Head of caudate nucleus (tissue), 42 donors: ENCODE measurements around the gene SARNP.

Source experiments
- DNase-seq, 42 donors: peaks; one replicate each; pipeline versions ENCODE4 v3.0.0 to v3.0.0-alpha.2; 2020 to 2021; ENCODE audit warnings: mixed read lengths in 7 of 42
- intact Hi-C: fragments of 100-400 bp; cut with DNase I; formaldehyde crosslinking; loops from one replicate; pipeline ENCODE4 v1.15.0; 2022

The SARNP gene

DNA sequence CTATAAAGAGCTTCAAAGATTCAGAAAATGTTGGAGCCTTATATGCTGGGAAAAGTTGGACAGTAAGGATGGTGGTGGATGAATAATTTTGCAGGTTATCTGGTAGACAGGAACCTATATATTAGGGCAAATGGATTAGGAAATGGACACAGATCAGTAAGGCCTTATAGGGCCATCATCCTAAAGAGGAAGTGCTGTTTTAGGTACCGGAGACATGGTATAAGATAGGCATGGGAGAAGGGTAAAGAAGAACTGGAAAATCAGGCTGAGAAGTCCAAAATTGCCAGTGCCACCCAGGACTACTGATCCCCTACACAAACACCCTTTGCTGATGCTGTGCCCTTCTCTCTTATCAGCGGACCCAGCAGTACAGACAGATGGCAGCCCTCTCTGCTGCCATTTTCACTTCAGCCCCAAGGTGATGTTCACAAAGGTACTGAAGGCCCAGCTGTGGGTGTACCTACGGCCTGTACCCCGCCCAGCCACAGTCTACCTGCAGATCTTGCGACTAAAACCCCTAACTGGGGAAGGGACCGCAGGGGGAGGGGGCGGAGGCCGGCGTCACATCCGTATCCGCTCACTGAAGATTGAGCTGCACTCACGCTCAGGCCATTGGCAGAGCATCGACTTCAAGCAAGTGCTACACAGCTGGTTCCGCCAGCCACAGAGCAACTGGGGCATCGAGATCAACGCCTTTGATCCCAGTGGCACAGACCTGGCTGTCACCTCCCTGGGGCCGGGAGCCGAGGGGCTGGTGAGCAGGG, 69.1 kb downstream of the SARNP start:
- no peak for DNase-seq
- intact Hi-C loops: no loop called here

DNA sequence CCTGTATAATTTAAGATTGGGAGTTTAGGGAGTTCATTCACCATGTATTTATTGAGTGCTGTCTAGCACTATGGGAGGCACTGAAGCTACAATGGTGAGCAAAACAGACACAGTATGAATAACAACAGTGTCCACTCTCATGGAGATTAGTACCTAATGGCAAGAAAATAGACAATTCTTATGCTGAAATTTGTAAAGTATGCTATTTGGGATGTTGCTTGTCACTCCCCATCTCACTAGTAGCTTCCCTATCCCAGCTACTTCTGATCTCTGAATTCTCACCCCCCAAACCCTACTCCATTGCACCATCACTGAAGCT, 70.7 kb downstream of the SARNP start:
- intact Hi-C loops: no loop called here
- no peak for DNase-seq

DNA sequence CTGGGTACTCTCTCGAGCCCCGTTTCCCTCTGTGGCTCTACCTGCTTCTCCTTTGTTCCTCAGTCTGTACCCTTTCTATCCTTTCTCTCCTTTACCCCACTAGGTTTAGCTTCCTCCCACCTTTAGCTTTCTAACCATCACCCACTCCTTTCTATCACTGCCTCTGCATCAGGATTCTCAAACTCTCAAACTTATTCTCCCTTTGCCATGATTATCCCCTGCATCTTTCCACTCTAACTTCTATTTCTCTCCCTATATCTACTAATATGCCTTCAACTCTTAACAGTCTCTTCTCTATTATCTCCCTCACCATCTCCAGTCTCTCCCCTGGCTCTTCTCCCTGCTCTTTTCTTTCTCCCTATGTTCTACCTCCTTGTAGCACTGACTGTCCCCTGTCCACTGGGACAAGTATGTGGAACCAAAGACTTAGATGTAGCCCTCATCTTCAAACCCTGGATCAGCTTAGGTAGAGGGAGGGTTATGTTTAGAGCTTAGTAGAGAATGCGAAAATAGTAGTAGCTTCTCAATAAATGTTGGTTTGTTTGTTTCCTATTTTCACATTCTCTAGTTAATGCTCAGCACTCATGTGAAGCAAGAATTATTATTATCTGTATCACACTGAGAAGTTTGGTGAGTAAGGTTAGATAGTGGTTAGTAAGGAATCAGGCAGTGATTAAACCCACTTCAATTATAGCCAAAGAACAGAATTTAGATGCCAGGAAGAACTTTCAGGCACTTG, 71.2 kb downstream of the SARNP start:
- intact Hi-C loops: no loop called here
- DNase-seq: peak in 2 of 42 donors; percentile 15 to 38

DNA sequence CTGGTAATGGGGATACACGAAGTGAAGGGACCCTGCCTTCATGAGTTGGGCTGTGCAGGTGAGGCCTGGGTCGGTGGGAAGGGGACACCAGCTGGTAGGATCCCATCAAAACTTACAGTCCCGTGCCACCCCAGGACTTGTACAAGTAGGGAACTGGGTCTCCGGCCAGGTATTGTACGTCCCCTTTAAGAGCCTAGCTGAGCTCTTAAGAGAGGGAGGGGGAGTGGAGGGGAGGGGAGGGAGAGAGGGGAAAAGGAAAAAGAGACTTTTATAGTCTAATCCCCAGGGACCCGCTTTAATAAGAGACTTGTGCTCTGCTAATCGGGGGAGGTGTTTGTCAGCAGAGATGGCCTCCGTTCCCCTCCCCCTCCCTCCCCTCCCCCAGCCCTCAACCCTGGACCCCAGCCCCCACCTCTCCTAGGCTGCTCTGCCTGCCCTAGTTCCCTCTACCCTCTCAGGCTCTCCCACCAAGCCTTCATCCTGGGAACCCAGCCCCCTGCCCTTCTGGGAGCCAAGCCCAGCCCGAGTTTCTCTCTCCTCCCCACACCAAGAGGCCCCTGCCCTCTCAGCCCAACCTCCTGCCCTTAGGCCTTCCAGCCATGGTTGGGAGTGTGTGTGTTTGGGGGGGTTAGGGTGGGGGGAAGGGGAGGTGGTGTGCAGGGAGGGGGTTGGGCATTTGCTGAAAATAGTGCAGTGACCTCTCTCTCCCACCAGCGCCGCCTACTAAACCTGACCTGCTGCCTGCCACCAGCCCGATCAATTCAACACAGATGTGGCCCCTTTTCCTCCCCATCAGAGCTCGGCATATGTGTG, 72.0 kb downstream of the SARNP start:
- intact Hi-C loops: no loop called here
- peak in 11 of 42 donors; percentile 19 to 61 (median 35) for DNase-seq

DNA sequence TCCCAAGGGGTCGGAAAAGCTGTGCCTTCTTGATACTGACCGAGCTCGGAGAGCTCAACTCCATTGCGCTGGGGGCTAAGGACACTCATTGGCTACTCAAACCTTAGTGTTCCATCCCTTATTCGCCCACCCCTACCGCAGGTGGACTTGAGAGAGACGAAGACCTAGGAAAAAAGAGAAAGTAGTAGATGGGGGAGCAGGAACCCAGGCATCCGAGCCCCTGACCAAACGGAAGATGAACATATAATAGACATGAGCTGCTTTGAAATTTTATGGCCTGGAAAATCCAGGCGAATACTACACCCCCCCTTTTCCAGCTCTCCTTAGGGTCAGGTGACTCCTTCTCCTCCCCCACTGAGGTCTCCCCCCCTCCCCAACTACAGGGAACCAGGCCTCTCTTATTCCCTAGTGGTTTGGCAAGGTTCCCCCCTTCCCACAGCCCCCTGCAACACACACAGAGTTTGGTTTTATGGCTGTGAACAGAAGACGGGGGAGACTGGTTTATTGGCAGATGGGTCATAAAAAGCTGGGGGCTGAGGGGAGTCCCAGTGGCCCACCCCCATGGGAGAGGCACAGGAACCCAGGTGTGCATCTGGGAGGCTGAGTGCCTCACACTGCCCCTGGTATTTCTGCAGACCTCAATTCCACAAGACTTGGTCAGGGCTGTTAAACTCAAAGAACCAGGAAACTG, 73.0 kb downstream of the SARNP start:
- DNase-seq: no peak
- intact Hi-C loops: loop anchor here (5.0 kb wide), 1 partner anchor 73 kb away; the partner anchor contains the start of genes ORMDL2 and SARNP

DNA sequence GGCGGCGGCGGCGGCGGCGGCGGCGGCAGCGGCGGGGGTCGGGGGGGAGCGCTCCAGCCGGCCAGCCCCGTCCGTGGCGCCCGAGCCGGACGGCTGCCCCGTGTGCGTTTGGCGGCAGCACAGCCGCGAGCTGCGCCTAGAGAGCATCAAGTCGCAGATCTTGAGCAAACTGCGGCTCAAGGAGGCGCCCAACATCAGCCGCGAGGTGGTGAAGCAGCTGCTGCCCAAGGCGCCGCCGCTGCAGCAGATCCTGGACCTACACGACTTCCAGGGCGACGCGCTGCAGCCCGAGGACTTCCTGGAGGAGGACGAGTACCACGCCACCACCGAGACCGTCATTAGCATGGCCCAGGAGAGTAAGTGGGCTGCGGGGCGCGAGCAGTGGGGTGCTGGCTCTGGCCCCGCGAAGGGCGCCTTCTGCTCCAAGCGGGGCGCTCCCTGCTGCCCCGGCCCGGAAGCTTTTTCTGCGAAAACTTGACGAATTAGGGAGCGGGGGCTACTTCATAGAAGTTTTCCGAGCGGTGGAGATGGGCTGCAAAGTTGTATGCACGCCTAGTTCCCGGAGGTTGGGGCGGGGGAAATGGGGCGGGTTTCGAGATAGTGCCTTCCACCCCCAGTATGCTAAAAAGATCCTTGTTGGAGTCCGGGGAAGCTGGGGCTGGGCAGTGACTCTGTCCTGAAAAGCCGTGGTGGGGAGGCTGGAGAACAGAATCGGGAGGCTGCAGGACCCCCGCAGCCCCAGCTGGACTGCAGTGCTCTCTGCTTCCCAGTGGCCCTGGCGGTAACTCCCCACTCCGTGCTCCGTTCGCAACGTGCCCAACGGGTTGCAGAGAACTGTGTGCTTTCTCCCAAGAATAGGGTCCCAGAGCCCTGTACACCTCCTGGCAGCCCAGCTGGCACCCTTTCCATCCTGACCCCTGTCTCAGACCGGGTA, 73.9 kb downstream of the SARNP start:
- DNase-seq: peak in 26 of 42 donors; percentile 16 to 65 (median 48)
- intact Hi-C loops: loop anchor here (5.0 kb wide), 1 partner anchor 74 kb away; the partner anchor contains the start of genes ORMDL2 and SARNP

DNA sequence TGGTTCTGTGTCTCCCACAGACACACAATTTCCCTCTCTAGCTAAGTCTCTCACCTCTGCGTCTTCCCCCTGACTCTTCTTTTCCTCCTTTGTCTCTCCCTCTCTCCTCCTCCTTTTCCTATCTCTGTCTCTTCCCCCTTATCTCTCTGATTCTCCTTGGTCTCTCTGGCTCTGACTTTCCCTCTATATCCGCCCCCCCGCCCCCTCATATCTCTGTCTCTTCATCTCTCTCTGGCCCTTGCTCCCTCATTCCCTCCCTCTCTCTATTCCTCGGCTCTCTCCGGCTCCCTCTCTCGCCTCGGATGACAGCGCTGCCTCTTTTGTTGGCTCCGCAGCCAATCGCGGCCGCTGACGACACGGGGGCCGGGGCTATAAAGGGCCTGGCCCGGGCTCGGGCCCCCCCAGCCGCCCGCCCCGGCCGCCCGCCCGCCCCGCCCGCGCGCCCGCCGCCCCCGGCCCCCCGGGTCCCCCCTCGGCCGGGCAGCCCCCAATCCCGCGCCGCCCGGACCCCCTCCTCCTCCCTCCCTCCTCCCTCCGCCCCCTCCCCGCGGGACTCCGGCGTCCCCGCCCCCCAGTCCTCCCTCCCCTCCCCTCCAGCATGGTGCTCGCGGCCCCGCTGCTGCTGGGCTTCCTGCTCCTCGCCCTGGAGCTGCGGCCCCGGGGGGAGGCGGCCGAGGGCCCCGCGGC, 74.7 kb downstream of the SARNP start, which contains the start of gene GDF11:
Gene GDF11, plus strand, starts transcription at position 404 of the 687 bp plus-strand sequence. Its CDS starts 195 bp downstream, at position 599.
- intact Hi-C loops: loop anchor here (5.0 kb wide), 1 partner anchor 74 kb away; the partner anchor contains the start of genes ORMDL2 and SARNP
- peak; percentile 82 to 95 (median 89) for DNase-seq

DNA sequence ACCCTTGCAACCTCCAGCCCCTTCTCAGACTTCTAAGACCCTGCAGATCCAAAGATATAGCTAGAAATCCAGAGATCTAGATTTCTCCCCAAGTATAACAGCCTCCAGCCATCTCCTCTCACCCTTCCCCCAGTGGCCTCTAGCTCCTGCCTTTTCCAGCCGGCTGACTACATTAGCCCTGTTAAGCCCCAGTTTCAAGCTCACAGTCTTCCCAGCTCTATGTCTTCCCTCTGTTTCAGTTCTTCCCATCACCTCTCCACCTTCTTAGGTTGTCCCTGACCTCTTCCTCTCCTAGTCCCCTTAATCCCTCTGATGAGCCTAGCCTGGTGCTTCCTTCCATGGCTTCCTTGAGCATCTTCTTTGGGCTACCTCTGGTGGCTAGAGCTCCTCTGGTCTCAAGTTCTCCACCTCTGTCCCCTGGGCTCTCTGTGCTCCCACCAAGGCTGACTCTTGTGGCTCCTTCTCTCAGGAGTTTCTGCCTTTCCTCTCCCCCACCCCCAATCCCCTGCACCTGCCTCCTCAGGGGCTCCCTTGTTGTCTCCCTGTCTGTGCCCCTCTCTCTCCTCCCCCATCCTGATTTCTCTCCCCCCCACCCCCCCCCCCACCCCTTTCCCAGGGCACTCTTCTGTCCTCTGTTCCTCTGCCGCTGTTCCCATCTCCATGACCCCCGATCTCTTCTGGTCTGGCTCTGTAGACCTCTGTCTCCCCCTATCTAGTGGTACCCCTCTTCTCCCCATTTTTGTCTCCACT, 75.4 kb downstream of the SARNP start:
- intact Hi-C loops: loop anchor here (5.0 kb wide), 1 partner anchor 75 kb away; the partner anchor contains the start of genes ORMDL2 and SARNP
- peak in 1 of 42 donors; percentile 18 for DNase-seq

DNA sequence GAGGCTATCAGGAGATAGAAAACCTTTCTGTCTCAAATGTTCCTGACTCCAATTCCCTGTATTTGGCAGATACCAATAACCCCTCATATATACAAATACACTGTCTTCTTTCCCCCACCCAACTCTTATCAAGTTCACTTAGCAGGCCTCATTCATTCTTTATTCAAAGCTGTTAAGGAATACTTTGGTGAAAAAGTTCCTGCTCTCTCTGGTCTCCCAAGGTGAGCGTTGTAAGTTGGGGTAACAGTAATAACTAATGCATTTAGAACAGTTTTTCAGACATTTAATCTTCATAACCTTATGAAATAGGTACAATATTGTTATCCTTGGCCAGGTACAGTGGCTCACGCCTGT, 78.5 kb downstream of the SARNP start:
- intact Hi-C loops: loop anchor here (5.0 kb wide), 2 partner anchors 58 to 203 kb away; no protein-coding TSS in a partner anchor
- no peak for DNase-seq

DNA sequence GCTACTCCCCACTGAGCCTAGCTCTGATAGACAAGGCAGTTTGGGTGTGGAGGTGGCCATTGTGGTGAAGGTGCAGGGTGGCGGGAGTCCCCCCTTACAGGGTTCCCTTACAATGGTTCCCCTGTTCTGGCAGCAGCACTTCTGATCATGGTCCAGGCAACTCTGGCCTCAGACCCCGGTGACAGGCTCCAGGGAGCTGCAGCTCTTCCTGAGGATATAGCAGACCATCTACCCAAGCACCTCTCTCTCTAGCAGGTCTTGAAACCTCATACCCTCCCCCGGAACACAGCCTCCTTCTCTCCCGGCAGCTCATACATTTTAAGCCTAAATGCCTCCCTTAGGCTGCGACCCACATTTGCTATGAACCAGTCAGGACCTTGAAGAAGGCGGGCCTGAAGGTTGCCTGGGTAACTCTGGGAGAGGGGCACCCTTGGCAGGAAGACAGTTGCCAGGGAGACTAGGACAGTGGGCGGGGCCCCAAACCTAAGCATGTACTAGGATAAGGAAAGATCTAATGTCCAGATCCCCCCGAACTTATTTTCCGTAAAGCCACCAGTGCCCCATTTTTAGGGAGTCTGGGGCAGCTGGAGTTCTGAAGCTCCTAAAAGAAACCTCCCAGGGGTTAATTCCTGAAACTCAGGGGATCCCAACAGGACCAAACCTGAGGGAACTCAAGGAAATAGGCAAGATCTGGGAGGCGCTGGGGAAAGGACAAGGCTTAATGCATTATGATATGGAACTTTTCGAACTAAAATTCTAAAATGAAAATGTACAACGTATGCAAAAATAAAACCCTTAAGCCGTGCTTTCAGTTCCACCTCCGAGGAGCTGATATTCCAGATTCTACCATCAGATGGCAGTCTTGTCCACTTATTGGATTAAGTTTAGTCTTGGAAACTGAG, 79.2 kb downstream of the SARNP start:
- intact Hi-C loops: loop anchor here (5.0 kb wide), 2 partner anchors 59 to 204 kb away; no protein-coding TSS in a partner anchor
- DNase-seq: peak; percentile 71 to 97 (median 88)

DNA sequence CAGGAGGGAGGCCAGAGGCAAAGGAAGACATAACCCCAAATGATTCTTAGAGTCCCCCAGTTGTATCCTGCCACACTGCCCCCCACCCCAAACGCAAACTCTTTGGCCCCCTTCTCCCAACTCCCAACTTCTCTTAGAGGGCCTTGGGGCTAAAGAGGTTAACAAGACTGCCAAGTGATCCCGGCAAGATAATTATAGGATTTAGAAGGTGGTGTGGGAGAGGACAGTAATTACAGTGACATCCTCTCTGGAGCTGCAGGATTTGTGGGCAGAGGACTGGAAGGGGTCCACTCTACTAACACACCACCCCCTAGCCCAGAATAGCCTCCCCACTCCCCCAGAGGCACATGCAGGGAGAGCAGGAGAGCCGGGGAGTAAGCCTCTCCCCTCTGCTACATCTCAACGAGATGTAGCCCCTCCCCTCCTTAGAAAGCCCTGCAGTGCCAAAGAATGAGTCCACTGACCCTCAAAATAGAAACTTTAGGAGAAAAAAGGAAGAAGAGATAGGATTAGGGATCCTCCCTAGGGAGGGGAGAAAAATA, 79.9 kb downstream of the SARNP start:
- intact Hi-C loops: loop anchor here (5.0 kb wide), 2 partner anchors 60 to 205 kb away; no protein-coding TSS in a partner anchor
- DNase-seq: peak in 1 of 42 donors; percentile 11

DNA sequence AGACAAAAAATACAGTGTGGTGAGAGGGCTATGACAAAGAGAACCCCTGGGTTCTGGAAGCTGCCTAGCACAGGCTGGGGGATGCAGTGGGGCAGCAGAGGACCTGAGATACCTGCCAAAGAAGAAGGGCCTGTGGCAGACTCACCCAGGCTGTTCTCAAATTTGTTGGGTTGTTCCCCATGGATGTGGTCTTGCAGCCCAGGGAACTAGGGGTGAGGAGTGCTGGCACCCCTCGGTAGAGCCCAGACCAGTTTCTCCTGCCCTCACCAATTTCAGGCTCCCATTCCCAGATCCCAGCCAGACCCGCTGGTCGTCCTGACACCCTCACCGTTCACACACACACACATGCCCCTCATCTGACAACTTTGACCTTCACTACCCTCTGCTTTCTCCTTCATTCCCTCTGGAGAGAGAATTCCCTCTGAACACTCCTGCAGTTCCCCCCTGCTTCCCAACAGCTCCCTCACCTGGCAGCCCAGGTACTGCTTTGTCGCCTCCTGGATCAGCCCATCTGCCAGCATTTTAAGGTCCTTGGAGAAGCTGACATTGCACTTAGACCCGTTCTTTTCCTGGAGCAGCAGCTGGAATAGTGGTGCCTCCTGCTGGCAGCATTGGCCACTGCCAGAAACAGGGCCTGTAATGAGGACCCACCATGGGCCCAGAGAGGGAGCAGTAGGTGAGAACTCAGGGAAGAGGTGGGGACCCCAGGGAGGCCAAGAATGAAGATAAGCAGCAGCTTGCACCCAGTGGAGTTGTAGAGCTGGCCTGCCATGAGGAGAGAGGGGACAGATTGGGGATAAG, 80.5 kb downstream of the SARNP start:
- DNase-seq: peak in 41 of 42 donors; percentile 44 to 89 (median 73)
- intact Hi-C loops: loop anchor here (5.0 kb wide), 2 partner anchors 60 to 205 kb away; no protein-coding TSS in a partner anchor

DNA sequence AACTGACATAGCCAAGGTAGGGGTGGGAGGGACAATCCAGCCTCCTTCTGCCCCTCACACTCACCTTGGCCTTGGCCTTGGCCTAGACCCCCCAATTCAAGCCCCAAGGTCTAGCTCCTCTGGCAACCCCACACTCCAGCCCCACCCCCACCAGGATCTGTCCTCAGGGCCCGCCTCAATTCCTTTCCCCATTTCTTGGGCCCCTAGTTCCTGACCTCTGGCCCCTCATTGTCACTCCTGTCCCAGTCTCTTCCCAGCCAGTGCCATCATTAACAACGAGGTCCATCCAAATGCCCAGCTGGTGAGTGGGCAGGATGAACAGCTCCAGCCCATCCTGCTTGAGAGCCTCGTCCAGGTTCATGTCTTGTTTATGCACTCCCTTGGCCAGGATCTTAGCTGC, 81.4 kb downstream of the SARNP start:
- DNase-seq: peak in 1 of 42 donors; percentile 10
- intact Hi-C loops: loop anchor here (5.0 kb wide), 2 partner anchors 61 to 206 kb away; no protein-coding TSS in a partner anchor

DNA sequence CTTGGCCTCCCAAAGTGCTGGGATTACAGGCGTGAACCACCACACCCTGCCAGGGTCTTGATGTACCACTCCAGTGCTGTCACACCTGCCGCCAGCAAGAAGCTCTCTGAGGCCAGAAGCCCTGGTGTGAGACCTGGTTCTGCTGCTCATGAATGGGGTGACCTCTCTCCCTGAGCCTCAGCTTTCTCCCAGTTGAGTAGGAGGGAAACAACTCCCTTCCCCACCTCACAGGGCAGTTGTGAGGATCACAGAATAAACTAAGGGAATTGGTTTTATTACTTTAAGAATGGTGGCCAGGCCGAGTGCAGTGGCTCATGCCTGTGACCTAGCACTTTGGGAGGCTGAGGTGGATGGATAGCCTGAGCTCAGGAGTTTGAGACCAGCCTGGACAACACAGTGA, 82.9 kb downstream of the SARNP start:
- intact Hi-C loops: no loop called here
- DNase-seq: peak in 1 of 42 donors; percentile 12
